Activated naive CD8-positive, alpha-beta T cell treated with anti-CD3 and anti-CD28 coated beads for 36 hours (primary cell): ENCODE measurements around the gene PCP2. TPM values are rescaled to one million over a fixed set of nuclear protein-coding genes. Genes with fewer than 3 reads are reported as not detected.
"Not testable (repeated sequence)": the region's sequence is repeated elsewhere in the genome, so short reads cannot be mapped to it uniquely, and the experiment has no call there.

ENCODE experiments used
- DNase-seq: peaks from one replicate; pipeline ENCODE4 v3.0.0; 2021
- H3K27ac Mint-ChIP-seq: one replicate; pipeline ENCODE4 v1.8.0; 2022; ENCODE audit warnings: mild to moderate bottlenecking, moderate library complexity, mixed read lengths
- H3K27me3 Mint-ChIP-seq: one replicate; pipeline ENCODE4 v1.8.0; 2022; ENCODE audit warnings: mild to moderate bottlenecking, mixed read lengths
- H3K36me3 Mint-ChIP-seq: one replicate; pipeline ENCODE4 v1.8.0; 2021; ENCODE audit warnings: mild to moderate bottlenecking, mixed read lengths
- H3K4me1 Mint-ChIP-seq: one replicate; pipeline ENCODE4 v1.8.0; 2021; ENCODE audit warnings: mixed read lengths
- H3K4me3 Mint-ChIP-seq: one replicate; pipeline ENCODE4 v1.8.0; 2022; ENCODE audit warnings: mild to moderate bottlenecking, moderate library complexity, mixed read lengths
- H3K9me3 Mint-ChIP-seq: one replicate; pipeline ENCODE4 v1.8.0; 2022; ENCODE audit warnings: mixed read lengths
- total RNA-seq, 2 experiments: library from RNA; stranded (reverse); gene quantifications; one replicate each; pipeline ENCODE4 v1.2.3, GENCODE V29; 2021

PCP2 gene
- total RNA-seq, 2 experiments from 2014 or later: 0.99 to 1.4 TPM

DNA sequence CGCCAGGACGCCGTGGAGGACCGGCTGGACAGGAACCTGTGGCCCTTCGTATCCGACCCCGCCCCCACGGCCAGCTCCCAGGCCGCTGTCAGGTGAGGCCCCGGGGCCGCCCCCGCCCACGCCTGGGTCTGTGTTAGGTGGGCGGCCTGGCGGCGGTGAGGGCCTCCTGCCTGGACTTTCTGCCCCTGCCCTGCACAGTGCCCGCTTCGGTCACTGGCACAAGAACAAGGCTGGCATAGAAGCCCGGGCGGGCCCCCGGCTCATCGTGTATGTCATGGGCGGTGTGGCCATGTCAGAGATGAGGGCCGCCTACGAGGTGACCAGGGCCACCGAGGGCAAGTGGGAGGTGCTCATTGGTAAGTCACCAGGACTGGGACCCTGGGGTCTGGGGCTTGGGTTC lies 13.6 kb upstream of the PCP2 start:
- peaks cover 3% of the 10 kb centered on the region for H3K27me3 Mint-ChIP-seq
- H3K9me3 Mint-ChIP-seq: no peaks in the 10 kb centered on the region
- H3K4me1 Mint-ChIP-seq: peaks cover 4% of the 10 kb centered on the region
- H3K4me3 Mint-ChIP-seq: no peak overlapping the region
- H3K27ac Mint-ChIP-seq: no peak overlapping the region
- H3K36me3 Mint-ChIP-seq: peaks cover 4% of the 10 kb centered on the region
- DNase-seq: no peak

DNA sequence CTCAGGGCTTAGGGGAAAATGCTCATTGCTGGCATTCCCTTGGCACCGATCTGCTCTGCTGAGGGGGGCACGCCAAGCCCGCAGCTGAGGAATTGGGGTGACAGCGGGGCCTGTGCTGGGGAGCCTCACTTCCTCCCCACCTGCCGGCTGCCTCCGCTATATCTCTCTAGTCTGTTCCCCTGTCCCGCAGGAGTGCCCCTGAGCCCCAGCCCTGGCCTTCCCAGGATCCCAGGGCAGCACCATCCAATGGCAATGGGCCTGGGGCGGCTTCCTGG lies 12.8 kb upstream of the PCP2 start:
- no peaks in the 10 kb centered on the region for H3K9me3 Mint-ChIP-seq

DNA sequence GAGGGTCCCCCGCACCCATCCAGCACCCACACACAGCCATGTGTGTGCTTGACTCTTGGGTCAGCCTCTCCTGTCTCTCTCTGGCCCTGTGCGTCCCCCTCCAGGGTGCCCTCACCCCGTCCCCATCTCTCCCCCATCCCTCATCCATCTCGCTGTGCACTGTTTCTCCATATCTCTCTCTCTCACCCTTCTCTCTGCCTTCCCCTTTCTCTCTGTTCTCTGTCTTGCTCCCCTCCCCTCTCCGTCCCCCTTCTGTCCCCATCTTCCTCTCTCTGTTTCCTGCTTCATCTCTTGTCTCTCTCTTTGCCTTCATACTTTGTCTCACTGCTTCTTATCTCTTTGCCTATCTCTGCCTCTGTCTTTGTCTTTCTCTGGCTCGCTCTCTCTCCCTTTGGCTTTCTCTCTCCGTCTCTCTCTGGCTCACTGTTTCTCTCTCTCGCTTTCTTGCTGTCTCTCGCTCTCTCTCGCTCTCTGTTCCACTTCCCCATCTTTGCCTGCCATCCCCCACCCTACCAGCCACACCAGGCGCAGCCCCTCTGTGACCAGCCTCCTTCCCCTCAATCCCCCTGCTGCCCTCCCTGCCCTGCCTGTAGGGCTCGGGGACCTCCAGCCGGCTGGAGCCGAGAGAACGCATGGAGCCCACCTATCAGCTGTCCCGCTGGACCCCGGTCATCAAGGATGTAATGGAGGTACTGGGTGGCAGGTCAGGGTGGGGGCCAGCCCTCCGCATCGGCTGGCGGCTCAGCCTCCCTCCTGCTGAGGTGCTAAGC lies 12.3 kb upstream of the PCP2 start:
- H3K36me3 Mint-ChIP-seq: peaks cover 4% of the 10 kb centered on the region
- H3K27ac Mint-ChIP-seq: no peak overlapping the region
- no peak for DNase-seq
- H3K4me3 Mint-ChIP-seq: no peak overlapping the region
- H3K9me3 Mint-ChIP-seq: no peaks in the 10 kb centered on the region
- H3K4me1 Mint-ChIP-seq: peaks cover 2% of the 10 kb centered on the region
- no peaks in the 10 kb centered on the region for H3K27me3 Mint-ChIP-seq

More for the DNA sequence above, 12.8 kb upstream of the PCP2 start:
- peaks cover 2% of the 10 kb centered on the region for H3K4me1 Mint-ChIP-seq
- H3K27me3 Mint-ChIP-seq: no peaks in the 10 kb centered on the region
- peaks cover 4% of the 10 kb centered on the region for H3K36me3 Mint-ChIP-seq
- no peak overlapping the region for H3K27ac Mint-ChIP-seq
- DNase-seq: no peak
- no peak overlapping the region for H3K4me3 Mint-ChIP-seq

DNA sequence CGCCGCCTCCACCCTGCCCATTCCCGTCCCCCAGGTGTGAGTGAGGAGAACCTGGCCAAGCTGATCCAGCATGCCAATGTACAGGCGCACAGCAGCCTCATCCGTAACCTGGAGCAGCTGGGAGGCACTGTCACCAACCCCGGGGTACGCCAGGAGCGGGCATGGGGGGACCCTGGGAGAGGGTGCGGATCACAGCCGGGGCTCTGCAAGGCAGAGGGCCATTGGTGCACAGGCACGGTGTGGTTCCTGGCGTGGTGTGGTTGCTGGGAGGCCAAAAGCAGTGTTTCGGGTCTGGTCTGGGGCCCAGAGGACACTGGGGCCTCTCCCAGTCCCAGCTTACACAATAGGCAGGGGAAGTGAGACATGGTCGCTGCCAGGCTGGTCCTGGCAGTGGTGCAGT lies 11.6 kb upstream of the PCP2 start:
- no peaks in the 10 kb centered on the region for H3K9me3 Mint-ChIP-seq
- H3K27me3 Mint-ChIP-seq: no peaks in the 10 kb centered on the region
- DNase-seq: no peak
- peaks cover 4% of the 10 kb centered on the region for H3K36me3 Mint-ChIP-seq
- peaks cover 2% of the 10 kb centered on the region for H3K4me1 Mint-ChIP-seq
- H3K27ac Mint-ChIP-seq: no peak overlapping the region
- no peak overlapping the region for H3K4me3 Mint-ChIP-seq

DNA sequence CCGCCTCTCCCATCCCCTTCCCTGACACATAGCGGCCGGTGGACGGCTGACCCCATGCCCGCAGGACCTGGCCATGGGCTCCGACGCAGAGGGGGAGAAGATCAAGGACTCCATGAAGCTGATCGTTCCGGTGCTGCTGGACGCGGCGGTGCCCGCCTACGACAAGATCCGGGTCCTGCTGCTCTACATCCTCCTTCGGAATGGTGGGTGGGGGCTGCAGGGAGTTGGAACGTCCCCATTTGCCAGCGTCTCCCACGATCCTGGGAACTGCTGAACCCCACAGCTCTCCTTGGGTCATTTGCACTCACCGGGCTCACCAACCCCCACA lies 11.0 kb upstream of the PCP2 start:
- H3K4me1 Mint-ChIP-seq: peaks cover 5% of the 10 kb centered on the region
- no peak overlapping the region for H3K27ac Mint-ChIP-seq
- peaks cover 11% of the 10 kb centered on the region for H3K36me3 Mint-ChIP-seq
- no peak for DNase-seq
- H3K27me3 Mint-ChIP-seq: no peaks in the 10 kb centered on the region
- no peaks in the 10 kb centered on the region for H3K9me3 Mint-ChIP-seq
- no peak overlapping the region for H3K4me3 Mint-ChIP-seq

DNA sequence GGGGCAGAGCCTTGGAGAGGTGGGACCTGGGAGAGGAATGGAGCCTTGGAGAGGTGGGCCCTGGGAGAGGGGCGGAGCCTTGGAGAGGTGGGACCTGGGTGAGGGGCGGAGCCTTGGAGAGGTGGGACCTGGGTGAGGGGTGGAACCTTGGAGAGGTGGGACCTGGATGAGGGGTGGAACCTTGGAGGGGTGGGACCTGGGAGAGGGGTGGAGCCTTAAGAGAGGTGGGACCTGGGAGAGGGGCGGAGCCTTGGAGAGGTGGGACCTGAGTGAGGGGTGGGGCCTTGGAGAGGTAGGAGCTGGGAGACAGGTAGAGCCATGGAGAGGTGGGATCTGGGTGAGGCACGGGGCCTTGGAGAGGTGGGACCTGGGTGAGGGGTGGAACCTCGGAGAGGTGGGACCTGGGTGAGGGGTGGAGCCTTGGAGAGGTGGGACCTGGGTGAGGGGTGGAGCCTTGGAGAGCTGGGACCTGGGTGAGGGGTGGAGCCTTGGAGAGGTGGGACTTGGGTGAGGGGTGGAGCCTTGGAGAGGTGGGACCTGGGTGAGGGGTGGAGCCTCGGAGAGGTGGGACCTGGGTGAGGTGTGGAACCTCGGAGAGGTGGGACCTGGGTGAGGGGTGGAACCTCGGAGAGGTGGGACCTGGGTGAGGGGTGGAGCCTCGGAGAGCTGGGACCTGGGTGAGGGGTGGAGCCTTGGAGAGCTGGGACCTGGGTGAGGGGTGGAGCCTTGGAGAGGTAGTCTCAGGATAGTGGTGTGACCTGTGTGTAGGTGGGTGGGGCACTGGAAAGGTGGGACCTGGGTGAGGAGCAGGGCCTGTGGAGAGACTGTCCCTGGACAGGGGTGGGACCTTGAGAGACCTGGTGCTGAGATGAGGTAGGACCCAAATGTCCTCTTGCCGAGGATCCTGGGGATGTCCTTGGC lies 10.4 kb upstream of the PCP2 start:
- H3K4me1 Mint-ChIP-seq, H3K4me3 Mint-ChIP-seq, H3K9me3 Mint-ChIP-seq, H3K27me3 Mint-ChIP-seq, H3K27ac Mint-ChIP-seq: not testable (repeated sequence)
- peak; percentile 35 for DNase-seq
- peaks cover 11% of the 10 kb centered on the region for H3K36me3 Mint-ChIP-seq

DNA sequence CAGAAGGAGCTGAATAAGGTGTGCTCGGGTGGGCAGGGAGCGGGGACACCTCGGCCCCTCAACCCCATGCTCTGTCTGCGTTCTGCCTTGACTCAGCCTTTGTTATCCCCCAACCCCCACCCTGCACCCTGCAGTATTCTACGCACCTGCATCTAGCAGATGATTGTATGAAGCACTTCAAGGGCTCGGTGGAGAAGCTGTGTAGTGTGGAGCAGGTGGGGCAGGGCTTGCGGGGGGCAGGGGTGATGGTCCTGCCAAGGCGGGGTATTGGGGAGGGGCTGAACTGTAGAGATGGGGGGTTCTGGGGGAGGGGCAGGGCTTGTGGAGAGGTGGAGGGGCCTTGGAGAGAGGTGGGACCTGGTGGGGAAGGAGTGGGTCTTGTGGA lies 9.5 kb upstream of the PCP2 start:
- Mint-ChIP-seq H3K36me3 (peaks cover 11% of the 10 kb centered on the region), H3K4me1 (peaks cover 5% of the 10 kb centered on the region), H3K4me3 (no peak overlapping the region), H3K9me3 (no peaks in the 10 kb centered on the region), H3K27ac (no peak overlapping the region), H3K27me3 (no peaks in the 10 kb centered on the region)
- DNase-seq: no peak

DNA sequence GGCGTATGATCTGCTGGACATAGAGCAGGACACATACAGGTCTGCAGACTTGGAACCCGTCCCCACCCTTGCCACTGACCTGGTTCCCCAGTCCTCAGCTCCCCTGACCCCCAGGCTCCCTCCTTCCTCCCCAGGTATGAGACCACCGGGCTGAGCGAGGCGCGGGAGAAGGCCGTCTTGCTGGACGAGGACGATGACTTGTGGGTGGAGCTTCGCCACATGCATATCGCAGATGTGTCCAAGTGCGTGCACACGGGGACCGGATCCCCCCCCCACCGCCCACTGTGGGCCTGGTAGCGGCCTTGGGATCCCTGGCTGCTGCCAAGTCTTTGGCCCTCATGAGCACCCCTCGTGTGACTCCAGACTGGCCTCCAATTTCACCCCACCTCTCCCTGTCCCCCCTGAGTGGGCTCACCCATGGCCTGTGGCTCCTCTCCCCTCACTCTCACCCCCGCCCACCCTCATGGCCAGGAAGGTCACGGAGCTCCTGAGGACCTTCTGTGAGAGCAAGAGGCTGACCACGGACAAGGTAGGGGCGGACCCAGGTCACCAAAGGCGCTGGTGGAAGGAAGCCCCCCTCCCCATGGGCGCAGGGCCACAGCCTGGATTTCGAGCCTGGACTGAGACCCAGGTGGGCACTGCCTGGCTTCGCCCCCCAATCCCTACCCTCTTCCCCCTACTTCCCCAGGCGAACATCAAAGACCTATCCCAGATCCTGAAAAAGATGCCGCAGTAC lies 8.9 kb upstream of the PCP2 start:
- Mint-ChIP-seq H3K27ac (no peak overlapping the region), H3K27me3 (no peaks in the 10 kb centered on the region), H3K4me1 (peaks cover 8% of the 10 kb centered on the region), H3K36me3 (peaks cover 11% of the 10 kb centered on the region), H3K4me3 (no peak overlapping the region), H3K9me3 (no peaks in the 10 kb centered on the region)
- no peak for DNase-seq

DNA sequence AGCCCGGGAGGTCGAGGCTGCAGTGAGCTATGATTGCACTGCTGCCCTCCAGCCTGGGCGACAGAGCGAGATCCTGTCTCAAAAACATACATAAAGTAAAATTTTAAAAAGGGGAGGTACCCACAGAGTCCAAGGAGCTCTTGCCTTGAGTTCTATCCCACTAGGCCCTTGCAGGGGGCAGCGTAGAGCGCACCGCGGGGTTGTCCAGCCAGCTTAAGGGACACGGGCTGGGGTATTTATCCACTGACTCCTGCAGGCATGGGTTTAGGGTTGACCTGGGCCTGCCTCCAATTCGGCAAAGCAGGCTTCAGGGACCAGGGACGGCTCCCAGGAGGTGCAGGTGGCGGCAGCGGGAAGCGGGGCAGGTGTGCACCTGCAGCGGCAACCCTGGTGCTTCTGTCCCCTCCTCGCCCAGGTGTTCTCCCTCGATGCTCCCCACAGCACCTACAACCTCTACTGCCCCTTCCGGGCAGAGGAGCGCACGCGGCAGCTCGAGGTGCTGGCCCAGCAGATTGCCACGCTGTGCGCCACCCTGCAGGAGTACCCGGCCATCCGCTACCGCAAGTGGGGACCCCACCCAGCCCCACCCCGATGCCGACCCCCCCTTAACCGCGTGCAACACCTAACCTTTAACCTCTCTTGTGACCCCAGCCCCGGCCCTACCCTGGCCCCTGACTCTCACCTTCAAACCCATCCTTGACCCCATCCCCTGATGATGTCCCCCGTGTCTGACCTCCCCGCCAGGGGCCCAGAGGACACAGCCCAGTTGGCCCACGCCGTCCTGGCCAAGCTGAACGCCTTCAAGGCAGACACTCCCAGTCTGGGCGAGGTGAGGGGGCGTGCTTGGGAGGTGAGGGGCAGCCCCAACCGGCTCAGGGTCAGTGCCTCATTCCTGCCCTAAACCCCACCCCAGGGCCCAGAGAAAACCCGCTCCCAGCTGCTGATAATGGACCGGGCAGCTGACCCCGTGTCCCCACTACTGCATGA lies 8.1 kb upstream of the PCP2 start:
- no peak overlapping the region for H3K27ac Mint-ChIP-seq
- no peak overlapping the region for H3K4me3 Mint-ChIP-seq

DNA sequence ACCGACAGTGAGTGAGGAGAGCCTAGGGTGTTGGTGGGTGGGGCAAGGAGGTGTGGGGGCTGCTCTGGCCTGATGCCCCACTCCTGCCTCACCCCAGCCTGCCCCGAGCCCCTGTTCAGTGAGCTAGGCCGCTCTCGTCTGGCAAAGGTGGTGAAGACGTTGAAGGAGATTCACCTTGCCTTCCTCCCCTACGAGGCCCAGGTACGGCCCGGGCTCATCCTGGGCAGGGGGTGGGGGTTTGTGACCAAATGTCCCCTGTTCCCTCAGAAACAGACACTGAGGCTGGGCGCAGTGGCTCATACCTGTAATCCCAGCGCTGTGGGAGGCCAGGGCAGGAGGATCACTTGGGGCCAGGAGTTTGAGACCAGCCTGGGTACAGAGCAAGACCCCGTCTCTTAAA lies 7.3 kb upstream of the PCP2 start:
- Mint-ChIP-seq H3K27me3 (no peaks in the 10 kb centered on the region), H3K27ac (no peak overlapping the region), H3K4me1 (peaks cover 10% of the 10 kb centered on the region), H3K36me3 (peaks cover 11% of the 10 kb centered on the region), H3K4me3 (no peak overlapping the region), H3K9me3 (no peaks in the 10 kb centered on the region)
- no peak for DNase-seq

More for the DNA sequence above, 8.1 kb upstream of the PCP2 start:
- no peaks in the 10 kb centered on the region for H3K9me3 Mint-ChIP-seq
- H3K4me1 Mint-ChIP-seq: peaks cover 10% of the 10 kb centered on the region
- DNase-seq: no peak
- no peaks in the 10 kb centered on the region for H3K27me3 Mint-ChIP-seq
- H3K36me3 Mint-ChIP-seq: peaks cover 11% of the 10 kb centered on the region

DNA sequence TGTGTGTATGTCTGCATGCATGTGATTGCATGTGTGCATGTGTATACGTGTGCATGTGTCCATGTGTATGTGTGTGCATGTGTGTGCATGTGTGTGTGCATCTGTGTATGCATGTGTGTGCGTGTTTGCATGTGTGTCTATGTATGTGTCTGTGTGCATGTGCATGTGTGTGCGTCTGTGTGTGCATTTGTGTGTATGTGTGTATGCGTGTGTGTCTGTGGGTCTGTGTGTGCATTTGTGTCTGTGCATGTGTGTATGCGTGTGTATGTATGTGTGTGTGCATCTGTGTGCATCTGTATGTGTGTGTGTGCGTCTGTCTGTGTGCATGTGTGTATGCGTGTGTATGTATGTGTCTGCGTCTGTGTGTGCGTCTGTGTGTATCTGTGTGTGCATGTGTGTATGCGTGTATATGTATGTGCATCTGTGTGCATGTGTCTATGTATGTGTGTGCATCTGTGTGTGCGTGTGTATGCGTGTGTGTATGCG lies 6.4 kb upstream of the PCP2 start:
- Mint-ChIP-seq H3K36me3 (peaks cover 11% of the 10 kb centered on the region), H3K4me1 (peaks cover 10% of the 10 kb centered on the region), H3K4me3 (no peak overlapping the region), H3K9me3 (no peaks in the 10 kb centered on the region), H3K27me3 (no peaks in the 10 kb centered on the region), H3K27ac (no peak overlapping the region)
- DNase-seq: no peak

DNA sequence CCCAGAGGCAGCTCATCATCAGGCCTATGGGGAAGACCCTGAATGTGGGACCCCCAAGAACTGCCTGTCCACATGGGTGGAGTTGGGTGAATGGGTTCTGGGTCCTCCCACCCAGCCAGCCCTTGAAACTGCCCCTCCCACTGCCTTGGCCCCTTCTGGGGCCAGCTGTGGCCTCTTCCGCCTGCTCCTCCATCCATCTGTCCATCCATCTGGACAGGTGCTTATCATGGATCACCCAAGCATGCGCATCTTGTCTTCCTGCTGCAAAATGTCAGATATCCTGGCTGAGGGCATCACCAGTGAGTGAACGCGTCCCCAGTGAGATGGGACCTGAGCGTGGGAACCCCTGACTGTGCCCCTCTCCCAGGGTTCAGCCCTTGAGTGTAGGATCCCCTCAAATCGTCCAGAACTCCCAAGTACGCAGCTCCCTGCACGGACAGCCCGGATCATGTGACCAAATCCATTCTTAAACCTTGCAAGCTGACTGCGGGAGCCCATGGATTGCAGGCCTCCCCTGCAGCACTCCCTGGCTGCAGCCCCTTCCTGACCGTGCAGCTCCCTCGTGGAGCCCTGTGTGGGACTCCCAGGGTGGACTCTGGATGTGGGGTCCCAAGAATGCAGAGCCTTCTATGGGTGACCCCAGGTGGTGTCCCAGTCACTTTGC lies 5.4 kb upstream of the PCP2 start:
- Mint-ChIP-seq H3K9me3 (no peaks in the 10 kb centered on the region), H3K4me3 (no peak overlapping the region), H3K27ac (no peak overlapping the region), H3K27me3 (no peaks in the 10 kb centered on the region), H3K36me3 (peaks cover 11% of the 10 kb centered on the region), H3K4me1 (peaks cover 10% of the 10 kb centered on the region)
- no peak for DNase-seq

DNA sequence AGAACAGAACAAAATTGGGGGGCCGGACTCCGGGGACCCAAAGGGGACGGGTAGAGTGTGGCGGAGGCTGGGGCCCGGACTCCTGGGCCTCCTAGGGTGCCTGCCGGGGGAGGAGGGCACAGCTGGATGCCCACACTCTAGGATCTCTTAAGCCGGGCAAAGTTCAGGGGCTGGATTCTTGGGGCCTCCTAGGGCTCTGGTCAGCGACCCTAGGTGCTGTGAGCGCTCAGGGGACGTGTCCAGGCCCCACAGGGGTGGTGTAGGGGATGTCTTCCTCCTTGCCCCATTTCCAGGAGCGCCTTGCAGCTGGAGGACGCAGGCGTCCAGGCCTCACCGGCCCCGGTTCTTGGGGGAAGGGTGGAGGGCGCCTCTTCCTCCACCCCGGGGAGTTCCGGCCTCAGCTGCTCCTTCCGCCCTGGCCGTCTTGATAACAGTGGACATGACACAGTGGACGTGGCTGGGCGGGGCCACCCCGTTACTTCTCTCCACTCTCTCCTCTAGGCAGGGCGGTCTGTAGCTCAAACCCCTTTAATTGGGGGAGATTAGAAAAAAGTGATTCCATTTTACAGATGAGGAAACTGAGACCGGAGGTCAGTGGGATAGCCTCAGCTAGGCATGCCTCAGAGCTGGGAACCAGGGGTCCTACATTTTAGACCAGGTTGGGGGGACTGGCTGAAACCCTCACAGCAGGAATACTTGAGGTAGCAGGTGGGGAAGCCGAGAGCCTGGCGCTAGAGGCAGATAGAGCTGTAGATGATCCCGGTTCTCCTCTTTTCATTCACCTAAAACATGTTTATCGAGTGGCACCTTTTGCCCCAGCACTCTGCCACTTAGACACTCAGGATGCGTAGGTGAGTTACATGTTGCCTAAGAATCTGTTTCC lies 4.1 kb upstream of the PCP2 start:
- DNase-seq: no peak
- Mint-ChIP-seq H3K36me3 (peaks cover 6% of the 10 kb centered on the region), H3K27me3 (no peaks in the 10 kb centered on the region), H3K27ac (peak overlapping the region; percentile 82), H3K4me1 (peaks cover 9% of the 10 kb centered on the region), H3K9me3 (no peaks in the 10 kb centered on the region), H3K4me3 (peak overlapping the region; percentile 85)
